Measurements from ENCODE around the gene RBFOX2.

RBFOX2 gene

DNA sequence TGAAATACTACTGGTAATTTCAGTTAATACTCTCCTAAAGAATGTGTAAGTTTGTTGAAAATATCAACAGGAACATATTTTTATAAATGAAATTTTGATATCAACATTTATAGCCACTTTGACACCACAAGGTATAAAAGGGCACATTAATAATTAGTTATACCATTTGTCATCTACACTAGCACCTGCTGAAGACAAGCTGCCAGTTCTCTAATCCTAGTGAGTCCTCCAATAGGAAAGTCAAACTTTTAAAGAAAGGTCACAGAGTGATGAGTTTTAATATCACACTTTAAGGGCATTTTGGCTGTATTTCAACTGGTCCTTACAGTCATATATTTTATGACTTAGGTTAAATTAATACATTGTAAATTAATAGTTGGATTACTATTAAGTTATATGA, 258.6 kb downstream of the RBFOX2 start:
- no peak overlapping the region for H3K4me3 ChIP-seq (ENCODE audit: low read depth, low read length)
- H2AFZ ChIP-seq: no peak overlapping the region
- H3K4me1 ChIP-seq: no peaks in the 10 kb centered on the region
- no peak overlapping the region for H3K4me2 ChIP-seq (ENCODE audit: low read length)
- H3K27ac ChIP-seq: no peak overlapping the region
- H3K9ac ChIP-seq: no peak overlapping the region
- H3K79me2 ChIP-seq: no peaks in the 10 kb centered on the region
- no peaks in the 10 kb centered on the region for H3K27me3 ChIP-seq (ENCODE audit: control insufficient read depth, insufficient read depth, low read length)
- TF ChIP-seq, protein P1, sequence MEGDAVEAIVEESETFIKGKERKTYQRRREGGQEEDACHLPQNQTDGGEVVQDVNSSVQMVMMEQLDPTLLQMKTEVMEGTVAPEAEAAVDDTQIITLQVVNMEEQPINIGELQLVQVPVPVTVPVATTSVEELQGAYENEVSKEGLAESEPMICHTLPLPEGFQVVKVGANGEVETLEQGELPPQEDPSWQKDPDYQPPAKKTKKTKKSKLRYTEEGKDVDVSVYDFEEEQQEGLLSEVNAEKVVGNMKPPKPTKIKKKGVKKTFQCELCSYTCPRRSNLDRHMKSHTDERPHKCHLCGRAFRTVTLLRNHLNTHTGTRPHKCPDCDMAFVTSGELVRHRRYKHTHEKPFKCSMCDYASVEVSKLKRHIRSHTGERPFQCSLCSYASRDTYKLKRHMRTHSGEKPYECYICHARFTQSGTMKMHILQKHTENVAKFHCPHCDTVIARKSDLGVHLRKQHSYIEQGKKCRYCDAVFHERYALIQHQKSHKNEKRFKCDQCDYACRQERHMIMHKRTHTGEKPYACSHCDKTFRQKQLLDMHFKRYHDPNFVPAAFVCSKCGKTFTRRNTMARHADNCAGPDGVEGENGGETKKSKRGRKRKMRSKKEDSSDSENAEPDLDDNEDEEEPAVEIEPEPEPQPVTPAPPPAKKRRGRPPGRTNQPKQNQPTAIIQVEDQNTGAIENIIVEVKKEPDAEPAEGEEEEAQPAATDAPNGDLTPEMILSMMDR (IDR thresholded peaks at IDR 0.05): no peak
- no peaks in the 10 kb centered on the region for H3K36me3 ChIP-seq (ENCODE audit: control insufficient read depth, insufficient read depth, low read length)
- no peaks in the 10 kb centered on the region for H3K9me3 ChIP-seq (ENCODE audit: control insufficient read depth, low read length)

DNA sequence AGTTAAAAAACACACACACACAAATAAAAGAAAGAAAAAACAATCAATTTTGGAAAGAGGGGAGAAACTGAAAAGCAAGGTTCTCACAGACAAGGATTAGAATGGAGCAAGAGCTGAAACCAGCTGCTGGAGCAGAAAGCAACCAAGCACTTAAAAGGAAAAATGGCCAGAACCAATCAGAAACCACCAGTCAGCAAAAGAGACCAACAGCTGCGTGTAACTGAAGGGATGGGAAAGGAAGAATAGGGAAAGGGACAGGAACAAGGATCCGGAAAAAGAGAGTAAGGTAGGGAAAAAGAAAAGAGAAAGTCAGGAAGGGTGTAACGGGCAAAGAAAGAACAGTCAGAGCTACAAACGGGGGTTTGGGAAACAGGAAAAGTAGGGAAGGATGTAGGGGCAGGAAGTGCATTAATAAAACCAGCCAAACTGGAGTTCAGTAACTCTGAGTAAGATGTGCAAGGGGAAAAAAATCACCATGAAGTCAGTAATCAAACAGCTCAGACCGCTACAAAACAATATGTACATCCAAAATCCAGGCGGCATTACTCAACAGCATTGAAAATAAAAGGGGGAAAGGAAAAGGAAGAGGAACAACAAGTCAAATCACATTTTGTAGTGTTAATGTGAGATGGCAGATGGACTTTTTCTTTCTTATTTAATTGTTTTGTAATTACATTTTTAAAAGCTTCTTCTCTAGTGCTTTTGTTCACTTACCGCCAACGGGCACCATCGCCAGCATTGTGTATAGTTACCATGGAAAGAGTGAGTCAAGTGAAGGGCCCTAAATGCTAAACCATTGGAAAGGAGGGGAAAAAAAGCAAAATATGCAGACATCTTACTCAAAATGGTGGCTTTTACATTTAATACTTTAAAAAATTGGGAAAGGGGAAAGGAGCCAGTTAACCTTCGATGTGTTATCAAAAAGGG, 261.7 kb downstream of the RBFOX2 start:
- H3K4me3 ChIP-seq (ENCODE audit: low read depth, low read length): no peak overlapping the region
- no peak overlapping the region for H3K9ac ChIP-seq
- H2AFZ ChIP-seq: no peak overlapping the region
- H3K36me3 ChIP-seq (ENCODE audit: control insufficient read depth, insufficient read depth, low read length): no peaks in the 10 kb centered on the region
- no peaks in the 10 kb centered on the region for H3K4me1 ChIP-seq
- no peaks in the 10 kb centered on the region for H3K9me3 ChIP-seq (ENCODE audit: control insufficient read depth, low read length)
- no peak overlapping the region for H3K27ac ChIP-seq
- no peak overlapping the region for H3K4me2 ChIP-seq (ENCODE audit: low read length)
- TF ChIP-seq, protein P1 (IDR thresholded peaks at IDR 0.05): no peak
- H3K79me2 ChIP-seq: no peaks in the 10 kb centered on the region
- H3K27me3 ChIP-seq (ENCODE audit: control insufficient read depth, insufficient read depth, low read length): no peaks in the 10 kb centered on the region

DNA sequence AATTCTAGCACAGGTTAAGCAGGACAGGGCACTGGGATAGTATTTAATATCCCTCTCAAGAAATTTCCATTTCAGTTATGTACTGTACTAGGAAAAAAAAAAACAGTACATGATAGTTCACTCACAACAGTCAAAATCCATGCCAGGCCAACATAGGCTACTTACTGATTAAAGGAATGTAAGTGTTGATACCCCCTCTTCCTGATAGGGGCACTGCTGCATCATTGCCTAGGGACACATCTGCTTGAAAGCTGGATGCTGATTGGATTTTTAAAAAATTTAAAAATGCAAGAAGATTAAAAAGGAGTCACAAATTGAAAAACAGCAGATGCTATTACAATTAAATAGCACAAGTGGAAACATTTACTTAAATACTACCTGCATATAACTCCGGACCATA, 267.6 kb downstream of the RBFOX2 start:
- no peak overlapping the region for H2AFZ ChIP-seq
- H3K79me2 ChIP-seq: no peaks in the 10 kb centered on the region
- no peak overlapping the region for H3K9ac ChIP-seq
- no peak overlapping the region for H3K4me3 ChIP-seq (ENCODE audit: low read depth, low read length)
- no peaks in the 10 kb centered on the region for H3K9me3 ChIP-seq (ENCODE audit: control insufficient read depth, low read length)
- H3K4me2 ChIP-seq (ENCODE audit: low read length): no peak overlapping the region
- H3K4me1 ChIP-seq: no peaks in the 10 kb centered on the region
- TF ChIP-seq, protein P1 (IDR thresholded peaks at IDR 0.05): peak; percentile 26
- H3K27ac ChIP-seq: no peak overlapping the region
- no peaks in the 10 kb centered on the region for H3K36me3 ChIP-seq (ENCODE audit: control insufficient read depth, insufficient read depth, low read length)
- H3K27me3 ChIP-seq (ENCODE audit: control insufficient read depth, insufficient read depth, low read length): no peaks in the 10 kb centered on the region

DNA sequence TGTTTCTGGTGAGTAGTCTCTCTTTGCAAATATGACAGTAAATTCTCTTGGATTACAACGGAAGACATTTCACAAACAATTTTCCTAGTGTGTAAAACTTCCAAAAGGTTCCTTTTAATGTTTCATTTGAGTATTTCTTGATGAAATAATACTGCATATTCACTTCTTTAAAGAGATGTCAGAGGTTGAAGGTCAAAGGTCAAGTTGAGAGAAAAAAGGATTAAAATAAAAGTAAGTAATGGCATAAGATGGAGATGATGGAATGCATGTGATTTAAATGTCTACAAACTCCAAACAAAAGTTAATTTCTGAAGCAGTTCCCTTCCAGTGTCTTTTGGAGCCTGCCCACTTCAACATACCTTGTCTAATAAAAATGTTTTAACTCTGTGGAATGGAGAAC, 270.2 kb downstream of the RBFOX2 start:
- TF ChIP-seq, protein P1 (IDR thresholded peaks at IDR 0.05): no peak
- Histone ChIP-seq H3K9me3 (ENCODE audit: control insufficient read depth, low read length) (no peaks in the 10 kb centered on the region), H3K27ac (no peak overlapping the region), H3K36me3 (ENCODE audit: control insufficient read depth, insufficient read depth, low read length) (no peaks in the 10 kb centered on the region), H3K9ac (no peak overlapping the region), H3K4me1 (no peaks in the 10 kb centered on the region), H3K4me2 (ENCODE audit: low read length) (no peak overlapping the region), H3K4me3 (ENCODE audit: low read depth, low read length) (no peak overlapping the region), H3K79me2 (no peaks in the 10 kb centered on the region), H3K27me3 (ENCODE audit: control insufficient read depth, insufficient read depth, low read length) (no peaks in the 10 kb centered on the region), H2AFZ (no peak overlapping the region)

DNA sequence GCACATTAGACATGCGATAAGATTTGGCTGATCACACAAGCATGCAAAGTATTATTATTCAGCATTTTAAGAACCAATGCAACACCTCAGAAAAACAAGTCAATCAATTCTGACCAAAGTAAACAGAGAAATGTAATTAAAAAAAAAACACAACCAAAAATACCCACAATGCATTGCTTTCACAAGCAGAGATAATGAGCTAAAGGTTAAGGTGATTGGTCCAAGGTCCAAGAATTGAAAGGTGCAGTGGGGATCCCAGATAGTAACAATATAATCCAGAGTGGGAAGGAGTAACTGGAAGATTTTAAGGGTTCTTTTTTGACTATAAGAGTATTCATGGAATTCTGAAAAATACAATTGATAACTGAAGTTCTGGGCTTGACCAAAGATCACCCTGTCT, 271.9 kb downstream of the RBFOX2 start:
- TF ChIP-seq, protein P1 (IDR thresholded peaks at IDR 0.05): no peak
- Histone ChIP-seq H3K9ac (no peak overlapping the region), H3K4me3 (ENCODE audit: low read depth, low read length) (no peak overlapping the region), H3K9me3 (ENCODE audit: control insufficient read depth, low read length) (no peaks in the 10 kb centered on the region), H2AFZ (no peak overlapping the region), H3K4me2 (ENCODE audit: low read length) (no peak overlapping the region), H3K36me3 (ENCODE audit: control insufficient read depth, insufficient read depth, low read length) (no peaks in the 10 kb centered on the region), H3K79me2 (no peaks in the 10 kb centered on the region), H3K27ac (no peak overlapping the region), H3K4me1 (no peaks in the 10 kb centered on the region), H3K27me3 (ENCODE audit: control insufficient read depth, insufficient read depth, low read length) (no peaks in the 10 kb centered on the region)
